GM19023 (cell line): ENCODE results near the gene RAP1A.
"Not testable (repeated sequence)": the region's sequence is repeated elsewhere in the genome, so short reads cannot be mapped to it uniquely, and the experiment has no call there.

Experiments used
- ATAC-seq: cut with Tn5 transposase; IDR thresholded peaks from one replicate; pipeline ENCODE4 v1.9.1; 2021; ENCODE audit warnings: mild to moderate bottlenecking, moderate library complexity; ENCODE audit not compliant: unreplicated experiment

RAP1A gene

DNA sequence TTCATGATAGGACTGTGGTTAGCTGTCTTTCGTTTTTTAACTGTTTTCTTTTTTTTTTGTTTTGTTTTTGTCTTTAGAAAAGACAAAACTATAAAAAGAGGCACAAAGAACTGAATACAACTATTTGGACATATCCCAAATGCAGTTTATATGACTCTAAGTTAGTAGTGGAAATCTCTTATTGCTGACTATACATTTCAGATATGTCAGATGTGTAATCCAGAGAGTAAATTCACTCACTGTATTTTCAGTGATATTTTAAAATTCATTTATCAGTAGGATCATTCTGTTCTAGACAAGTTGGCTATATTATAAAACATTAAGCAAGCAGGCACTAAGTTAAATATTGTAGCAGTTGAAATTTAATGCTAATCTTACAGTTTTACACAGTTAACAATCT, 5.7 kb downstream of the RAP1A start:
- ATAC-seq: no peak

GRCh38 chr1:111628153-111628552, 8.6 kb downstream of the RAP1A start:
- no peak for ATAC-seq

- no peak for ATAC-seq
Measured at GRCh38 chr1:111629190-111629954, 9.8 kb downstream of the RAP1A start.

- no peak for ATAC-seq
Measured at GRCh38 chr1:111630567-111630966, 11.0 kb downstream of the RAP1A start.

- ATAC-seq: no peak
Measured at GRCh38 chr1:111631502-111631901, 11.9 kb downstream of the RAP1A start.

DNA sequence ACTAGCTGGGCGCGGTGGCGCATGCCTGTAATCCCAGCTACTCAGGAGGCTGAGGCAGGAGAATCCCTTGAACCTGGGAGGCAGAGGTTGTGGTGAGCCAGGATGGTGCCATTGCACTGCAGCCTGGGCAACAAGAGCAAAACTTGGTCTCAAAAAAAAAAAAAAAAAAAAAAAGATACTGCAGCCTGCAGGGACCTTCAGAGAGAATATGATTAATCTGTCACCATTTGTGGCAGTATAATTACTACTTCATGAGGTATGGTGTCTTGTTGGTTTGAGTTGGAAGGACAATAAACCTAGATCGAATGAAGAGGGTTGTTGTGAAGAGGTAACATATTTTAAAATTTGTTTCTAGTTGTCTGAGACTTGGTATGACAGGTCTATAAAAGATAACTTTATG, 13.2 kb downstream of the RAP1A start:
- ATAC-seq: not testable (repeated sequence)

GRCh38 chr1:111633736-111634247, 14.2 kb downstream of the RAP1A start:
- no peak for ATAC-seq

DNA sequence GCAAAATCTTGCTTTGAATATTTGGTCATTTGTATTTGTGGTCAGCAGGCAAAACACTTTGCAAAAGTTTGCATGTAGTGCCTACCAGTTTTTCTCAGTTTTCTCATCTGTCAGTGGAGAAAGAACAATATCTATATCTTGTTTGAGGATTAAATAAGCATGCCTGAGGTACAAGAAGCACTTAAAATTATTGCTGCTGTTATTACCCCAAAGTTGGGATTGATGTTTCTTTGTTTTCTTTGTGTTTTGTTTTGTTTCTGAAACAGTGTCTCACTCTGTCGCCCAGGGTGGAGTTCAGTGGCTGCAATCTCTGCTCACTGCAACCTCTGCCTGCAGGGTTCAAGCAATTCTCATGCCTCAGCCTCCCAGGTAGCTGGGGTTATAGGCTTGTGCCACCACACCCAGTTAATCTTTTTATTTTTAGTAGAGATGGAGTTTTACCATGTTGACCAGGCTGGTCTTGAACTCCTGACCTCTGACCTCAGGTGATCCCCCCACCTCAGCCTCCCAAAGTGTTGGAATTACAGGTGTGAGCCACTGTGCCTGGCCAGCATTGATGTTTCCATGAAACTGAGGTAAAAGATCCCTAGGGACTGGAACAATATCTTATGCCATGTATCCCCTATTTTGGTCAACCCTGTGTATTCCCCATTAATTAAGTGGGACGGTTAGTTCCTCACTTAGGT, 15.9 kb downstream of the RAP1A start:
- no peak for ATAC-seq

- ATAC-seq: no peak
Measured at GRCh38 chr1:111638320-111638719, 18.7 kb downstream of the RAP1A start.

DNA sequence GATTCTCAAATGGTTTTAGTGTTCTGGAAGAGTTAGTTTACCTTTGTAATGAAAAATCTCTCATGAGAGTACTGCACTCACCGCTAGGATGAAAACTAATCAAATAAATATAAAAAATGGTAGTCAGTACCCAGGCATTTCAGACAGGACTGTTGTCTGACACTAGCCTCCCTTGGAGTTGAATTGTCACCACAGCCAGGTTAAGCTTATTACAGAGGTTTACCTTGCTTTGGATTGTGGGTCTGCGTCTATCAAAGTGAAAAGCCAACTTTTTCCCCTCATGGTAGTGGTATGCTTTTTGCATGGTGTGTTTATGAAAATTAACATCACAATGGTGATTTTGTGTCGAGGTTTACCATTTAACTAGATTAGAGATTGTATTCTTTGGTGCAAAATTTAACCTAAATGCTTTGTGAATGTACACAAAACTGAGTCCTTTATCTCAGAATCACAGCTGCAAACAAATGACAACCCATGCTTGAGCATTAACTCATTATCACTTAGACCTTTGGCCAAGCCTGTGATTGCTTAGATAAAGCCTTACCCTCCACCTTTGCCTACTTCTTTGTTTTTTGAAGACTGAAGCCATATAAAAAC, 20.1 kb downstream of the RAP1A start:
- ATAC-seq: no peak

- no peak for ATAC-seq
Measured at GRCh38 chr1:111643097-111643496, 23.5 kb downstream of the RAP1A start.

GRCh38 chr1:111643696-111644095, 24.1 kb downstream of the RAP1A start:
- ATAC-seq: no peak

GRCh38 chr1:111644506-111644905, 24.9 kb downstream of the RAP1A start:
- no peak for ATAC-seq

DNA sequence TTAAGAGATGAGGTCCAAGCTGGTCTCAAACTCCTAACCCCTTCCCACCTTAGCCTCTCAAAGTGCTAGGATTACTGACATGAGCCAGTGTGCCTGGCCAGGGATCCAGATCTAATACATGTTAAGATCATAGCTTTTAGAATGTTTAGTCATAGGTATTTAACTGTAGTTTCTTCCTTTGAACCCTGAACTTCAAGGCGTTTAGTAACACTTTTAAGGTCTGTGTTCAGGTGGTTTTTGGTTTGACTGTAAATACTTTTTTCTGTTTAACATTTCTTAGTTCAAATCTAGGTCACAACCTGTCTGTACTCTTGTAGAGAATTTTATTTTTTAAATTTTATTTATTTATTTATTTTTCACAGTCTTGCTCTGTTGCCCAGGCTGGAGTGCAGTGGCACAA, 28.1 kb downstream of the RAP1A start:
- ATAC-seq: no peak

- no peak for ATAC-seq
Measured at GRCh38 chr1:111648806-111649205, 29.2 kb downstream of the RAP1A start.

DNA sequence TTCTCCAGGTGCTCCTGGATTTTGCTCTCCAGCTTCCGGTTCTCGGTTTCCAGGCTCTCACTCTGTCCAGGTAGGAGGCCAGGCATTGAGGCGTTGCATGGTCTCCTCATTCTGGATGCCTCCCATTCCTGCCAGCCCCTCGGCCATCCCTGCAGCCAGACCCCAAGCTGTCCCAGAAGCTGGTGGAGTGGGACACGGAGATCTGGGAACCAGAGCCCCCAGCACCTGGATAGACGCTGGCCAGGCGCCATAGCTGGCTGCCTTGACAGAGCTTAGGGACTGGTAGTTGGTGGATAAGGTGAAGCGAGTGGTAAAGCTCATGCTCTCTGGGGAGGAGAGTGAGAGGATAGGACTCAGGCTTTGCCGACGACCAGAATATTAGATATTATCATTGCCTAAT, 29.6 kb downstream of the RAP1A start:
- ATAC-seq: no peak

- no peak for ATAC-seq
Measured at GRCh38 chr1:111649648-111650047, 30.1 kb downstream of the RAP1A start.

DNA sequence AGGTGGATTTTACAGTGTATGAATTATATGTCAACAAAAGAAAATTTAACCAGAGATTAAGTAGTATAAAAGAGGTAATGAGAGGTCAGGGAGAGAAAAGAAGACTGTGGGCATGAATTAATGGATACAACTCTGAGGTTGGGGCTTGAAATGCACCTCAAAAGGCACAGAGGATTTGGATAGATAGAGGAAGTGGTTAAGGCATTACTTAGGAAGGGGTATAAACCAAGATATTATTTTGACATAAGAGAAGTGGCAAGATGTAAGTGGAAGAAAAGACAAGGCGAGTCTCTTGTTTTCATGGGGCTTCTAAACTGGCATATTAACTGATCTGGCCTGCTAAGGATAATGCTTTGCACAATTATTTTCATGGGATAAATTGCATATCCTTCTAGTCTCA, 34.1 kb downstream of the RAP1A start:
- ATAC-seq: no peak

- ATAC-seq: peak; percentile 55
Measured at GRCh38 chr1:111654839-111655238, 35.2 kb downstream of the RAP1A start.

DNA sequence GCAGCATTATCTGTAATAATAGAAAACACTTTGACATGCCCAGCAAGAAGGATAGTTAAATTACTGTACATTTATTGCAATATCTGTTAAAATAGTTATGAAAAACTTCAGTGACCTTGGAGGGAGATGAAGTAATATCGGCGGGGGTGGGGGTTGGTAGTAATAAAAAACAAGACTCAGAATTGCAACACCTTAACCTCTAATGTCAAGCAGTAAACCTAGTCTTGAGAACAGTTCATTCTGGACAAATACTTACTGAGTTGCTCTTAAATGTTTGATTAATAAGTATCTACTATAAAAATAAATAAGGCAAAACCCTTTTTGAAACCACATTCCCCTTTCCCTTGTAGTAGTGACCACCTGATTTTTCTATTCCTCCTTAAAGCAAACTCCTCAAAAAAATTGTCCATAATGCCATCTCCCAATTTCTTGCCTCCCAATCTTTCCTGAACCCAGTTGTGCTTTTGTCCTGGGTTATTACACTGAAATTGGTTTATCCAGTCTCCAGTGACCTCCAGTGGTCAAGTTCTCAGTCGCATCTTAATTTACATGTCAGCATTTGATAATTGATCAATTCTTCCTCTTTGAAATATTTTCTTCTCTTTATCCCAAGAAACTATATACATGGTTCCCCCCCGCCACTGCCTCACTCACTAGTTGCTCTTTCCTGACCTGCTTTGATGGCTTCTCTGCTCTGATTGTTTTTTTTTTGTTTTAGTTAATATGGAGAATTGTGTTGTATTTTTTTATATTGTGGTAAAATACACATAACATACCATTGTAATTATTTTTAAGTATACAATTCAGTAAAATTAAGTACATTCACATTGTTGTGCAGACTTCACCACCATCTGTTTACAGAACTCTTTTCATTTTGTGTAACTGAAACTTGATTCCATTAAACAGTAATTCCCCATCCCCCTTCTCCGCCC, 36.8 kb downstream of the RAP1A start:
- no peak for ATAC-seq

- ATAC-seq: no peak
Measured at GRCh38 chr1:111658622-111659021, 39.0 kb downstream of the RAP1A start.
